DOHH2 (cell line): Measurements from ENCODE around the gene CFAP61.

Experiments used
- H3F3A ChIP-seq: fragments of 200-600 bp; sonication (generic), shearing (Covaris generic); 2 replicates; pipeline ENCODE4 v1.6.0; 2016; ENCODE audit warnings: antibody characterized with exemption, mild to moderate bottlenecking; ENCODE audit not compliant: control insufficient read depth, insufficient read depth
- H3K27ac ChIP-seq: fragments of 200-600 bp; sonication (generic); 2 replicates; pipeline ENCODE4 v1.5.1; 2014; ENCODE audit warnings: low read depth, mild to moderate bottlenecking, low read length, moderate library complexity
- H3K27me3 ChIP-seq: fragments of 200-600 bp; sonication (generic); 2 replicates; pipeline ENCODE4 v1.6.1; 2014; ENCODE audit warnings: mild to moderate bottlenecking, low read length, mixed read lengths; ENCODE audit not compliant: control insufficient read depth
- H3K36me3 ChIP-seq: fragments of 200-600 bp; sonication (generic); 2 replicates; pipeline ENCODE4 v1.6.1; 2014; ENCODE audit warnings: mild to moderate bottlenecking, low read length, moderate library complexity, mixed read lengths; ENCODE audit not compliant: control insufficient read depth
- H3K4me1 ChIP-seq: fragments of 200-600 bp; sonication (generic); 2 replicates; pipeline ENCODE4 v1.6.1; 2014; ENCODE audit warnings: mild to moderate bottlenecking, low read length, mixed read lengths; ENCODE audit not compliant: control insufficient read depth
- H3K4me2 ChIP-seq: fragments of 200-600 bp; sonication (generic); 2 replicates; pipeline ENCODE4 v1.6.0; 2014; ENCODE audit warnings: mild to moderate bottlenecking, low read length, moderate library complexity
- H3K4me3 ChIP-seq: fragments of 200-600 bp; sonication (generic); 2 replicates; pipeline ENCODE4 v1.5.1; 2014; ENCODE audit warnings: mild to moderate bottlenecking, low read length, mixed read lengths
- H3K79me2 ChIP-seq: fragments of 200-600 bp; sonication (generic); 2 replicates; pipeline ENCODE4 v1.6.1; 2014; ENCODE audit warnings: mild to moderate bottlenecking, low read length, mixed read lengths; ENCODE audit not compliant: control insufficient read depth
- H3K9me2 ChIP-seq: fragments of 200-600 bp; sonication (generic); replicated peaks from 2 replicates; pipeline ENCODE4 v1.6.1; 2014; ENCODE audit warnings: mild to moderate bottlenecking, low read length, mixed read lengths; ENCODE audit not compliant: control insufficient read depth
- H3K9me3 ChIP-seq: fragments of 200-600 bp; sonication (generic); 2 replicates; pipeline ENCODE4 v1.6.1; 2014; ENCODE audit warnings: antibody characterized with exemption, low read length, mixed read lengths; ENCODE audit not compliant: control insufficient read depth, insufficient read depth
- H4K20me1 ChIP-seq: fragments of 200-600 bp; sonication (generic); 2 replicates; pipeline ENCODE4 v1.6.0; 2014; ENCODE audit warnings: low read depth, mild to moderate bottlenecking, antibody characterized with exemption, low read length, moderate library complexity; ENCODE audit not compliant: control insufficient read depth, insufficient read depth
- EZH2phosphoT487 ChIP-seq: fragments of 200-600 bp; sonication (generic); IDR thresholded peaks from 2 replicates; pipeline ENCODE4 v1.6.1; 2017; ENCODE audit warnings: borderline replicate concordance, mild to moderate bottlenecking, antibody characterized with exemption, low read length, moderate library complexity, mixed read lengths
- TF ChIP-seq, protein P1 (sequence below): fragments of 200-600 bp; sonication (generic); IDR thresholded peaks from one replicate; pipeline ENCODE4 v1.5.1; 2014; ENCODE audit warnings: antibody characterized with exemption, mild to moderate bottlenecking, low read depth, low read length; ENCODE audit not compliant: poor library complexity, severe bottlenecking

Gene CFAP61

DNA sequence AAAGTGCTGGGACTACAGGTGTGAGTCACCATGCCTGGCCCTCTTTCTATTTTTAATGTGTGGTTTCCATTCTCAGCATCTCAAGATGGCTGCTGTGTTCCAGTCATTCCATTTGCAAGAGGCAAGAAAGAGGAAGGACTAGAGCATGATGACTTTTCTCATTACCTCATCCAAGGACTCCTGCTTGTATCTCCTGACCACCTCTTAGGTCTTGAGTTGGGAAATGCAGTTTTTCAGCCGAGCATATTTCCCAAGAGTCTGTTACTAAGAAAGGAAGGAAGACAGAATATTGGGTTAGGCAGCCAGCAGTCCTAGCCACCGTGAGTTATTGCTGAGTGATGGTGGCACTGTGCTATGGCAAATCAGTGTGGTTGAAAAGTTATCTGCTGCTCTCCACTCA is 207.2 kb downstream of the CFAP61 start:
- Histone ChIP-seq H3K79me2 (no peaks in the 10 kb centered on the region), H3K27me3 (peaks cover 9% of the 10 kb centered on the region), H4K20me1 (no peaks in the 10 kb centered on the region), H3F3A (no peaks in the 10 kb centered on the region), H3K4me2 (no peak overlapping the region), H3K4me3 (no peak overlapping the region), H3K36me3 (no peaks in the 10 kb centered on the region), H3K27ac (no peak overlapping the region), H3K4me1 (no peaks in the 10 kb centered on the region), H3K9me3 (no peaks in the 10 kb centered on the region), H3K9me2 (no peaks in the 10 kb centered on the region)
- TF ChIP-seq, protein P1, sequence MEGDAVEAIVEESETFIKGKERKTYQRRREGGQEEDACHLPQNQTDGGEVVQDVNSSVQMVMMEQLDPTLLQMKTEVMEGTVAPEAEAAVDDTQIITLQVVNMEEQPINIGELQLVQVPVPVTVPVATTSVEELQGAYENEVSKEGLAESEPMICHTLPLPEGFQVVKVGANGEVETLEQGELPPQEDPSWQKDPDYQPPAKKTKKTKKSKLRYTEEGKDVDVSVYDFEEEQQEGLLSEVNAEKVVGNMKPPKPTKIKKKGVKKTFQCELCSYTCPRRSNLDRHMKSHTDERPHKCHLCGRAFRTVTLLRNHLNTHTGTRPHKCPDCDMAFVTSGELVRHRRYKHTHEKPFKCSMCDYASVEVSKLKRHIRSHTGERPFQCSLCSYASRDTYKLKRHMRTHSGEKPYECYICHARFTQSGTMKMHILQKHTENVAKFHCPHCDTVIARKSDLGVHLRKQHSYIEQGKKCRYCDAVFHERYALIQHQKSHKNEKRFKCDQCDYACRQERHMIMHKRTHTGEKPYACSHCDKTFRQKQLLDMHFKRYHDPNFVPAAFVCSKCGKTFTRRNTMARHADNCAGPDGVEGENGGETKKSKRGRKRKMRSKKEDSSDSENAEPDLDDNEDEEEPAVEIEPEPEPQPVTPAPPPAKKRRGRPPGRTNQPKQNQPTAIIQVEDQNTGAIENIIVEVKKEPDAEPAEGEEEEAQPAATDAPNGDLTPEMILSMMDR: no peak
- TF ChIP-seq EZH2phosphoT487: no peak

DNA sequence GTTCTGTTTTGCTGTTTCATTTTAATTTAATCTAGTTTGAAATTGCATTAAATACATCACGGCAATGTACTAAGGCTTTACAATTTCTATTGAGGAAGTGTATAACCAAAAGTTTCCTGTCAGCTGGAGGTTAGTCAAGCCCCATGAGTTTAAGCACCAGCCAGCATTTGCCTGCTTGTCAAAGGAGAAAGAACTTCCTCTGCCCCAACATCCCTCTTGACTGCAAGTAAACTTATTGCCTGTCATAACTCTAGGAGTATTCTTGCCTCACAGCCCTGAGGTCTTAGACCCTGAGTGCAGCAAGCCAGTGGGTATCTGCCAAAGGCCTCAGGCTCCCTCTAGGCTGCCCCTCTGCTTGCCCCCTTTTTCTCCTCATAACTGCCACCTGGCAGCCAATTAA is 208.8 kb downstream of the CFAP61 start:
- Histone ChIP-seq H3F3A (no peaks in the 10 kb centered on the region), H3K36me3 (no peaks in the 10 kb centered on the region), H3K4me1 (no peaks in the 10 kb centered on the region), H4K20me1 (no peaks in the 10 kb centered on the region), H3K4me2 (no peak overlapping the region), H3K9me3 (no peaks in the 10 kb centered on the region), H3K4me3 (no peak overlapping the region), H3K9me2 (no peaks in the 10 kb centered on the region), H3K27me3 (peaks cover 9% of the 10 kb centered on the region), H3K27ac (no peak overlapping the region), H3K79me2 (no peaks in the 10 kb centered on the region)
- TF ChIP-seq, protein P1: no peak
- no peak for TF ChIP-seq EZH2phosphoT487

DNA sequence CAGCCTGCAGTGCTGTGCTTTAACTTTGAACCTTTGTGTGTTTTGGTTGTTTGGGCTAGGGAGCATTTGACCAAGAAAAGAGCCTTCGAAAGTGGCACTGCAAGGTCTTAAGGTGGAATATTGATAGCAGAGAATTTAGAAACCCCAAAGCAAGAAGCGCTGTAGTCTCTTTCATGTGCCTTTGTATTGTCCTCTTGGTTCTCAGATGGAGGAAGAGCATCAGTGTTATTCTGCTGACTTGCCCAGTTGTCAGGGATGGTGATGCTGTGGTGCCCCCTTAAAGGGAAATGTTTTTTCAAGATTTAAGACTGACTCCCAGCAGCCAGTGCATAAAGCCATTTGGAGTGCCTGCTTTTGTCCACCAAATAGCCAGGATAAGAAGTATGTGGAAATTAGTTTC is 212.9 kb downstream of the CFAP61 start:
- TF ChIP-seq, protein P1: no peak
- no peak for TF ChIP-seq EZH2phosphoT487
- Histone ChIP-seq H3K27me3 (no peaks in the 10 kb centered on the region), H3K4me2 (no peak overlapping the region), H3K9me3 (no peaks in the 10 kb centered on the region), H3K4me3 (no peak overlapping the region), H4K20me1 (no peaks in the 10 kb centered on the region), H3F3A (no peaks in the 10 kb centered on the region), H3K79me2 (no peaks in the 10 kb centered on the region), H3K9me2 (no peaks in the 10 kb centered on the region), H3K4me1 (no peaks in the 10 kb centered on the region), H3K36me3 (no peaks in the 10 kb centered on the region), H3K27ac (no peak overlapping the region)

DNA sequence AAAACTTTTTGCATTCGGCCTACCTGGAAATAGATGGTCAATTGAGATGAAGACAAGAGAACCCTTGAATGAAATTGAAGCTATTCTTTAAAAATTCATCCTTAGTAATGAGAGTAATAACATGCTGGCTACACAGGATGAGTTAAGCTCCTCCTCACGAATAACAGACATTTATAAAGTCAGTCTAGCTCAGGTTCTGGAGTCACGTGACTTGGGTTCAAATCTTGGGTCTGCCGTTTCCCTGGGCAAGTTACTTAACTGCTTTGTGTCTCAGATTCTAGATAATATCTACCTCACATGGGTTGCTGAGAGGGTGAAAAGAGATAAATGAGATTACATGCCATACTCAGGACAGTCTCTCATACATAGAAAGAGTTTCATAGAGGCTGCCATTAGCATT is 214.2 kb downstream of the CFAP61 start:
- no peaks in the 10 kb centered on the region for H3K4me1 ChIP-seq
- no peak overlapping the region for H3K4me2 ChIP-seq
- no peaks in the 10 kb centered on the region for H3K36me3 ChIP-seq
- no peaks in the 10 kb centered on the region for H4K20me1 ChIP-seq
- H3K4me3 ChIP-seq: no peak overlapping the region
- no peaks in the 10 kb centered on the region for H3K79me2 ChIP-seq
- no peak overlapping the region for H3K27ac ChIP-seq
- no peaks in the 10 kb centered on the region for H3F3A ChIP-seq
- TF ChIP-seq, protein P1: no peak
- TF ChIP-seq EZH2phosphoT487: no peak
- H3K27me3 ChIP-seq: no peaks in the 10 kb centered on the region
- no peaks in the 10 kb centered on the region for H3K9me2 ChIP-seq
- H3K9me3 ChIP-seq: no peaks in the 10 kb centered on the region
